CD4-positive, CD25-positive, alpha-beta regulatory T cell (primary cell): ENCODE results near the gene ABHD5. TPM values are rescaled to one million over a fixed set of nuclear protein-coding genes. Genes with fewer than 3 reads are reported as not detected.

Experiments used
- ATAC-seq, 2 donors: fragments of 150-1000 bp; cut with Tn5 transposase; one replicate each; pipeline ENCODE4 v1.10.0; 2021; ENCODE audit warnings: low read depth in 2 of 2, moderate number of reproducible peaks in 2 of 2, moderate library complexity in 1 of 2
- DNase-seq, 3 donors: peaks; one replicate each; pipeline versions ENCODE4 v3.0.0 to v3.0.0-alpha.2; 2012 to 2022; ENCODE audit warnings: mixed read lengths in 1 of 3
- H3K27ac ChIP-seq: one replicate; pipeline ENCODE4 v1.7.0; 2013; ENCODE audit warnings: mild to moderate bottlenecking, low read length; ENCODE audit not compliant: insufficient read depth, poor library complexity, severe bottlenecking
- H3K27me3 ChIP-seq: one replicate; pipeline ENCODE4 v1.7.0; 2013; ENCODE audit warnings: low read length; ENCODE audit not compliant: control insufficient read depth, insufficient read depth
- H3K36me3 ChIP-seq: one replicate; pipeline ENCODE4 v1.7.0; 2013; ENCODE audit warnings: mild to moderate bottlenecking, low read length, moderate library complexity; ENCODE audit not compliant: control insufficient read depth, insufficient read depth
- H3K4me1 ChIP-seq: 2 replicates; pipeline ENCODE4 v1.7.0; 2013; ENCODE audit warnings: mild to moderate bottlenecking, low read length; ENCODE audit not compliant: insufficient read depth, control insufficient read depth, poor library complexity, severe bottlenecking
- H3K4me3 ChIP-seq: one replicate; pipeline ENCODE4 v1.7.0; 2013; ENCODE audit warnings: low read depth, mild to moderate bottlenecking, low read length, moderate library complexity
- H3K9me3 ChIP-seq, 2 experiments: 1 replicate in 1 of 2; 2 replicates in 1 of 2; pipeline ENCODE4 v1.7.0; 2013; ENCODE audit warnings: low read length in 2 of 2, mild to moderate bottlenecking in 1 of 2, moderate library complexity in 1 of 2; ENCODE audit not compliant: control insufficient read depth in 2 of 2
- H3K27ac Mint-ChIP-seq, 3 donors: one replicate each; pipeline ENCODE4 v1.8.0; 2020 to 2022; ENCODE audit warnings: mild to moderate bottlenecking in 3 of 3, mixed read lengths in 3 of 3, moderate library complexity in 2 of 3
- H3K27me3 Mint-ChIP-seq: one replicate; pipeline ENCODE4 v1.8.0; 2022; ENCODE audit warnings: mild to moderate bottlenecking, mixed read lengths
- H3K36me3 Mint-ChIP-seq: one replicate; pipeline ENCODE4 v1.8.0; 2020; ENCODE audit warnings: mixed read lengths
- H3K4me1 Mint-ChIP-seq, 4 donors: one replicate each; pipeline ENCODE4 v1.8.0; 2020 to 2022; ENCODE audit warnings: mixed read lengths in 4 of 4, mild to moderate bottlenecking in 1 of 4
- H3K4me3 Mint-ChIP-seq, 4 donors: one replicate each; pipeline ENCODE4 v1.8.0; 2020 to 2022; ENCODE audit warnings: mild to moderate bottlenecking in 4 of 4, mixed read lengths in 4 of 4, moderate library complexity in 3 of 4
- H3K9me3 Mint-ChIP-seq, 7 donors: one replicate each; pipeline ENCODE4 v1.8.0; 2020 to 2022; ENCODE audit warnings: mixed read lengths in 7 of 7, mild to moderate bottlenecking in 3 of 7, moderate library complexity in 2 of 7
- polyA plus RNA-seq, 4 donors: library from polyadenylated mRNA; unstranded; fragments of 300-500 nt; fragmentation: Illumina TruSeq; gene quantifications; one replicate each; pipeline ENCODE4 v1.2.3, GENCODE V29; 2021
- total RNA-seq: library from RNA; stranded (reverse); gene quantifications from one replicate; pipeline ENCODE4 v1.2.3, GENCODE V29; 2022

The ABHD5 gene
- total and polyA plus RNA-seq, 5 donors from 2014 or later = 10.2 to 22.8 (median 15.7) TPM

DNA sequence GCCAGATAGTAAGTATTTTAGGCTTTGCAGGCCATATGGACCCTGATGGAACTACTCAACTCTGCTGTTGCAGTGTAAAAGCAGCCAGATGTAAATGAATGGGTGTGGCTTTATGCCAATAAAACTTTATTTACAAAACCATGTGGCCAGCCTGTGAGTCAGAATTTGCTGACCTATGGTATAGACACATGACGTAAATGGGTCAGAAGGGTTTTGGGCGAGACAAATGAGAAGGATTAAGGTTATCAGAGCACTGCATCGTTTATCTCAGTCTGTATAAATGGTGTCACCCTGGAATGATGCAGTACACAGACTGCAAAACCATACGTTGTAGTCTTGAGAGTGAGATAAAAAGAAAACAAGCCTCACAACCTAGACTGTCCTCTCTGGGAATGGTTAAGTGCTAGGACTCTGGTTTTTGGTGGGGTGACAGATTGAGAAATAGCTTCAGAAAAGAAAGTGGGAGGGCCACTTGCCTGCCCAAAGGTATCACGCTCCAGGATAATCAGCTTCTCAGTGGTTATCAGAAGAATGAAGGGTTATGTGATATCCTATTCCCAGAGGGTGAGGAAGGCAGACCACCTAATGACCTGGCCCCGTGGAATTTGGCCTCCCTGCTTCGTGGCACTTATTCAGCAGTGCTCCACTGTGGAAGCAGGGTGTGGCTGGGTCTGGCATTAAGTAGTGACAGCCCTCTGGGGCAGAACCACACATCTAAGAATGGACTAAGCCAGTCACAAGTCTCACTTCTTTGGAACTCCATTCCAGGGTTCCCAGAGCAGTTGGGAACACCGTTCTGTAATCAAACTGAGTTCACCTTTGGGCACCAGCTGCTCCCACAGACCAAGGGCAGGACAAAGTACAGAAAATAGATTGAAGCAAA lies 46.1 kb downstream of the ABHD5 start:
- H3K9me3 Mint-ChIP-seq = no peaks in the 10 kb centered on the region
- H3K36me3 ChIP-seq = peaks cover 3% of the 10 kb centered on the region
- ATAC-seq (no peak), DNase-seq (no peak)
- H3K27ac ChIP-seq = no peak overlapping the region
- H3K4me1 ChIP-seq = no peaks in the 10 kb centered on the region
- no peak overlapping the region for H3K4me3 Mint-ChIP-seq
- no peaks in the 10 kb centered on the region for H3K9me3 ChIP-seq
- H3K27ac Mint-ChIP-seq = no peak overlapping the region
- peaks cover 14% of the 10 kb centered on the region for H3K36me3 Mint-ChIP-seq
- H3K4me3 ChIP-seq = no peak overlapping the region
- no peaks in the 10 kb centered on the region for H3K27me3 ChIP-seq
- peaks cover 0 to 6% (median 2%) of the 10 kb centered on the region in 4 donors for H3K4me1 Mint-ChIP-seq
- H3K27me3 Mint-ChIP-seq = no peaks in the 10 kb centered on the region

DNA sequence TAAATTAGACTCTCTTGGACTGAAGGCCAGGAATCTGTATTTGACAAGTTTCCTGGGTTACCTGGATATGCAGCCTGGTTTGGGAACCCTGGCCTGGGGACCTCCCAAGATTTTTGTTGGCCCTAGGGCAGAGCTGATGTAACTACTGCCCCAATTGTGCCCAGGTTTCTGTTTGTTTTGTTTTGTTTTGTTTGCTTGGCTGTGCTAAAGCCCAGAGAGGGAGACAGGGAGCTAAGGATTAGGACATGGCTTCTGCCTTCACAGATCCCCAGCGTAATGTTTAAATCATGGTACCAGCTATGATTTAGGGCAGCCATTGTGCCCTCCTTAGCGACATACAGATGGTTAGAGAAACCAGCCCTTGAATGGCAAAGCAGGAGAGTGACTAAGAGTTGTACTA lies 47.6 kb downstream of the ABHD5 start:
- H3K27me3 Mint-ChIP-seq = no peaks in the 10 kb centered on the region
- H3K4me3 ChIP-seq = no peak overlapping the region

DNA sequence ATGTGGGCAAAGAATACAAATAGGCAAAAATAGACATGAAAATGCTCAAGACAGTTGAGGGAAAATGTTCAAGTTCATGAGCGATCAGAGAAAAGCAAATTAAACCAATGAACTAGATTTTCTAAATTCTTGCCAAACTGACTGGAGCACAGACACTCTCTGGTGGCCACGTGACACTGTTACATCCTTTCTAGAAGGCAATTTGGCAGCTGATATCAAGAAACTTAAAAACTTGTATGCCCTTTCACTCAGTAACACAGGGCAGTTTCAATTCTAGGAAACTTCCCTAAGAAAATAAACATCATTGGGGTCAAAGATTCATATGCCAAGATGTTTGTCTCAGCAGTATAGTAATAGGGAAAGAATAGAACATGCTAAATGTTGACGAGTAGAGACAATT lies 52.2 kb downstream of the ABHD5 start:
- Mint-ChIP-seq H3K4me1 (peaks cover 0 to 11% (median 8%) of the 10 kb centered on the region in 4 donors), H3K36me3 (no peaks in the 10 kb centered on the region), H3K27me3 (no peaks in the 10 kb centered on the region), H3K27ac (no peak overlapping the region), H3K9me3 (peaks cover 0 to 5% (median 1%) of the 10 kb centered on the region in 7 donors), H3K4me3 (no peak overlapping the region)
- no peak overlapping the region for H3K27ac ChIP-seq
- H3K9me3 ChIP-seq = no peaks in the 10 kb centered on the region
- H3K27me3 ChIP-seq = no peaks in the 10 kb centered on the region
- ATAC-seq (no peak), DNase-seq (peak in 1 of 3 donors; percentile 41)
- no peaks in the 10 kb centered on the region for H3K4me1 ChIP-seq
- no peak overlapping the region for H3K4me3 ChIP-seq
- no peaks in the 10 kb centered on the region for H3K36me3 ChIP-seq

More for the DNA sequence above, 47.6 kb downstream of the ABHD5 start:
- peaks cover 6 to 8% (median 7%) of the 10 kb centered on the region in 4 donors for H3K4me1 Mint-ChIP-seq
- no peaks in the 10 kb centered on the region for H3K9me3 Mint-ChIP-seq
- no peak overlapping the region for H3K4me3 Mint-ChIP-seq
- ATAC-seq = no peak
- DNase-seq = no peak
- no peaks in the 10 kb centered on the region for H3K27me3 ChIP-seq
- no peaks in the 10 kb centered on the region for H3K9me3 ChIP-seq
- peaks cover 3% of the 10 kb centered on the region for H3K36me3 ChIP-seq
- H3K36me3 Mint-ChIP-seq = peaks cover 9% of the 10 kb centered on the region
- no peaks in the 10 kb centered on the region for H3K4me1 ChIP-seq
- peak overlapping the region in 1 of 3 donors; percentile 74 for H3K27ac Mint-ChIP-seq
- no peak overlapping the region for H3K27ac ChIP-seq

DNA sequence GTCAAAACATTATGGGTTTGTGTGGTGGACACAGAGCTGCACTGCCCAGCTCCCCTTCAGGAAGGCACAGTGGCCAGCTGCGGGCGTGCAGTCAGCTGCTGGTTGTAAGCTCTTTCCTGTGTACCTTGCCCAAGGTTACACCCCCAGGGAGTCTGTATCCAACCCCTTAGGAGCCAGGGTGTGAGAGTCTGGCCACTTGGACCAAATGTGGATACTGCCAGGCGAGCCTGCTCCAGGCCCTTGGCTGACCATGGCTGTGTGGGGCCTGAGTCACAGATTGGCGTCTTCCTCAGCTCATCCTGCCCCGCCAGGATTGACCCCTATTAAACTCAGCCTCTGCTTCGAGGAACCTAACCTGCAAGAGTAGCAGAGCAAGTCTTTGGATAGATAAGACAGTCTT lies 56.9 kb downstream of the ABHD5 start:
- Mint-ChIP-seq H3K4me3 (no peak overlapping the region), H3K27me3 (peaks cover 9% of the 10 kb centered on the region), H3K27ac (no peak overlapping the region), H3K4me1 (peaks cover 0 to 19% (median 12%) of the 10 kb centered on the region in 4 donors), H3K36me3 (peaks cover 9% of the 10 kb centered on the region), H3K9me3 (peaks cover 0 to 5% (median 3%) of the 10 kb centered on the region in 7 donors)
- no peaks in the 10 kb centered on the region for H3K9me3 ChIP-seq
- ATAC-seq = no peak
- no peaks in the 10 kb centered on the region for H3K36me3 ChIP-seq
- no peak overlapping the region for H3K4me3 ChIP-seq
- no peak overlapping the region for H3K27ac ChIP-seq
- H3K27me3 ChIP-seq = no peaks in the 10 kb centered on the region
- no peak for DNase-seq
- H3K4me1 ChIP-seq = no peaks in the 10 kb centered on the region

DNA sequence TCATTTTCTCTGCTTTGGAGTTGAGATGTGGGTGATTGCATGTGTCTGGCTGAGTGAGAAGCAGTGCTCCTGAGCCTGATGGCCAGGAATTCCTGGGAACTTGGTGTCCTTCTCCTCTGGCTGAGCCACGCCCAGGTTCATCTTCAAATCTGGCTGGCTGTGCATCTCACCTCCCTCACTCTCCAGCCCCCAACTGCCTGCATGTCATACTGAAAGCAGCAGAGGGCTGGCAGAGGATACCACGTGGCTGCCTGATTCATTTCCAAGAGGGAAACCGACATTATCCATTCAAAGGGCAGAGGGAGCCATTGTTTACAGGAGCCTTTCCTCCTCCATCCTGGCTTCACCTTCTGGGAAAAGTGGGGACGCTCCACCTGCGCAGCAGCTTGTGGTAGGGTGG lies 57.4 kb downstream of the ABHD5 start:
- Mint-ChIP-seq H3K4me1 (peaks cover 0 to 19% (median 10%) of the 10 kb centered on the region in 4 donors), H3K9me3 (peaks cover 0 to 5% (median 3%) of the 10 kb centered on the region in 7 donors), H3K27me3 (peaks cover 9% of the 10 kb centered on the region), H3K36me3 (peaks cover 9% of the 10 kb centered on the region), H3K27ac (no peak overlapping the region), H3K4me3 (no peak overlapping the region)
- DNase-seq (no peak), ATAC-seq (no peak)
- Histone ChIP-seq H3K4me3 (no peak overlapping the region), H3K9me3 (no peaks in the 10 kb centered on the region), H3K27me3 (no peaks in the 10 kb centered on the region), H3K36me3 (no peaks in the 10 kb centered on the region), H3K27ac (no peak overlapping the region), H3K4me1 (no peaks in the 10 kb centered on the region)

DNA sequence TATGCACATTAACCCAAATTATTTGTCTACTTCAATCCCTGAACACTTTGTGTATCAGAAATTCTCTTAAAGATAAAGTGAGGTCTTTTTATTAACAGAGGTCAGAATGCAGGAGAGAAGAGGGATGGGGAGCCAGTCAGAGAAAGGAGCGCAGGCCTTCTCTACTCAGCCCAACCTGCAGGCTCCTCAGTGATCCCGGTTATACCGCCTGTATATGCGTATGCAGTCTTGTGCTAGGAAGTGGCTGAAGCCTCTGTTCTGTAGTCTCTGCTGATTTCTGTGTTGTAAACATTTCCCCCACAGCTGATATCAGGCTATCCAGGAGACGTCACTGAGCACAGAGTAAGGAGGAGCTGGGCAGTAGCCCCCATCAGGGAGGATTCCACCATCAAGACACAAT lies 57.9 kb downstream of the ABHD5 start:
- no peak overlapping the region for H3K4me3 ChIP-seq
- H3K4me1 ChIP-seq = no peaks in the 10 kb centered on the region
- peaks cover 0 to 5% (median 3%) of the 10 kb centered on the region in 7 donors for H3K9me3 Mint-ChIP-seq
- H3K27ac Mint-ChIP-seq = no peak overlapping the region
- H3K36me3 Mint-ChIP-seq = peaks cover 9% of the 10 kb centered on the region
- H3K4me1 Mint-ChIP-seq = peaks cover 0 to 23% (median 11%) of the 10 kb centered on the region in 4 donors
- no peaks in the 10 kb centered on the region for H3K36me3 ChIP-seq
- H3K27ac ChIP-seq = no peak overlapping the region
- DNase-seq = no peak
- H3K27me3 Mint-ChIP-seq = peaks cover 9% of the 10 kb centered on the region
- ATAC-seq = no peak
- H3K4me3 Mint-ChIP-seq = no peak overlapping the region
- no peaks in the 10 kb centered on the region for H3K9me3 ChIP-seq
- H3K27me3 ChIP-seq = no peaks in the 10 kb centered on the region

DNA sequence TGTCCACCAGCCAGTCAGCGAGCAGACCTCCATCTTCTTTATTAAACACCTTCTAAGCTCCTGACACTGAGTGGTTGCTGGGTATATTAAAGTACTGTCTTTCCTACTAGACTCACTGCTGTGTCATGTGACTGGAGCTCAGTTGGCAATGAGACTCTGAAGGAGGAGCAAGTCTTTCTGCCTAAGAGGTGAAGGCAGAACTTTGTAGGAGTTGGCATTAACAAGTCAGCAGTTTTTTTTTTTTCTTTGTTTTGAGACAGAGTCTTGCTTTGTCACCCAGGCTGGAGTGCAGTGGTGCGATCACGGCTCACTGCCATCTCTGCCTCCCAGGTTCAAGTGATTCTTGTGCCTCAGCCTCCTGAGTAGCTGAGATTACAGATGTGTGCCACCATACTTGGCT lies 62.2 kb downstream of the ABHD5 start:
- peaks cover 36% of the 10 kb centered on the region for H3K4me1 ChIP-seq
- ATAC-seq (no peak), DNase-seq (no peak)
- peaks cover 0 to 2% (median 0%) of the 10 kb centered on the region in 7 donors for H3K9me3 Mint-ChIP-seq
- no peaks in the 10 kb centered on the region for H3K9me3 ChIP-seq
- H3K4me3 ChIP-seq = no peak overlapping the region
- H3K4me1 Mint-ChIP-seq = peaks cover 16 to 61% (median 41%) of the 10 kb centered on the region in 4 donors
- peaks cover 9% of the 10 kb centered on the region for H3K27me3 Mint-ChIP-seq
- no peaks in the 10 kb centered on the region for H3K27me3 ChIP-seq
- H3K4me3 Mint-ChIP-seq = no peak overlapping the region
- no peaks in the 10 kb centered on the region for H3K36me3 ChIP-seq
- peaks cover 12% of the 10 kb centered on the region for H3K36me3 Mint-ChIP-seq
- peak overlapping the region in 1 of 3 donors; percentile 96 for H3K27ac Mint-ChIP-seq
- no peak overlapping the region for H3K27ac ChIP-seq
